Esophagus muscularis mucosa (tissue), 4 donors: Measurements from ENCODE around the gene RAMACL. TPM values are rescaled to one million over a fixed set of nuclear protein-coding genes. Genes with fewer than 3 reads are reported as not detected.
"Not testable (repeated sequence)": the region's sequence is repeated elsewhere in the genome, so short reads cannot be mapped to it uniquely, and the experiment has no call there.

ENCODE experiments used
- DNase-seq: peaks from one replicate; pipeline ENCODE4 v3.0.0-alpha.2; 2017; ENCODE audit errors: extremely low spot score
- H3K27ac ChIP-seq, 4 donors: fragments of 200-600 bp; sonication (generic); replicated peaks in 1 of 4; 1 replicate in 3 of 4; 2 replicates in 1 of 4; pipeline ENCODE4 v1.5.1; 2016 to 2019; ENCODE audit warnings: mild to moderate bottlenecking in 1 of 4
- H3K27me3 ChIP-seq, 4 donors: fragments of 200-600 bp; sonication (generic); one replicate each; pipeline versions ENCODE4 v1.5.1 to v1.6.0; 2016 to 2019
- H3K36me3 ChIP-seq, 4 donors: fragments of 200-600 bp; sonication (generic); one replicate each; pipeline ENCODE4 v1.5.1; 2016 to 2019
- H3K4me1 ChIP-seq, 4 donors: fragments of 200-600 bp; sonication (generic); one replicate each; pipeline ENCODE4 v1.5.1; 2016 to 2019
- H3K4me3 ChIP-seq, 4 donors: fragments of 200-600 bp; sonication (generic); 1 replicate in 2 of 4; 2 replicates in 2 of 4; pipeline ENCODE4 v1.5.1; 2016 to 2019; ENCODE audit warnings: mild to moderate bottlenecking in 4 of 4, moderate library complexity in 1 of 4
- H3K9me3 ChIP-seq, 4 donors: fragments of 200-600 bp; sonication (generic); 1 replicate in 3 of 4; 2 replicates in 1 of 4; pipeline ENCODE4 v1.5.1; 2016 to 2019
- EP300 ChIP-seq: sonication (generic); formaldehyde crosslinking; IDR thresholded peaks from one replicate; pipeline ENCODE4 v1.6.1; 2017; ENCODE audit warnings: antibody characterized with exemption
- POLR2A ChIP-seq: fragments of 450-650 bp; IDR thresholded peaks from one replicate; pipeline ENCODE4 v1.6.1; 2017; ENCODE audit warnings: antibody characterized with exemption, moderate library complexity, mild to moderate bottlenecking, low read depth
- POLR2AphosphoS5 ChIP-seq, 2 donors: sonication (generic); formaldehyde crosslinking; IDR thresholded peaks; one replicate each; pipeline ENCODE4 v1.6.1; 2017; ENCODE audit warnings: antibody characterized with exemption in 2 of 2
- WGBS: methylation state at CpG from one replicate; pipeline ENCODE4 v1.1.5; 2018; 5-methylcytosine and 5-hydroxymethylcytosine counted together
- intact Hi-C: fragments of 100-400 bp; cut with DNase I; formaldehyde crosslinking; loops from one replicate; pipeline ENCODE4 v1.15.1; 2023
- total RNA-seq, 4 donors: library from RNA; depleted of rRNA; stranded (reverse); fragments of >200 nt; gene quantifications; one replicate each; pipeline versions ENCODE4 v1.1.0 to v1.2.1, GENCODE V29; 2016
- TF ChIP-seq, protein P1 (sequence below), 3 experiments: fragments of 200-600 bp in 2 of 3; fragments of 450-650 bp in 1 of 3; sonication (generic) in 2 of 3; IDR thresholded peaks; one replicate each; pipeline ENCODE4 v1.5.1; 2017 to 2019; ENCODE audit warnings: antibody characterized with exemption in 3 of 3, mild to moderate bottlenecking in 2 of 3, moderate library complexity in 1 of 3

The RAMACL gene
- total RNA-seq, result 1 to 10 TPM; 1.2 to 2.9 (median 2.1) TPM

- WGBS, result 98% methylated on average over 9 of the region's 9 CpGs
- Histone ChIP-seq H3K36me3 (no peaks in the 10 kb centered on the region), H3K4me1 (peaks cover 21 to 55% (median 41%) of the 10 kb centered on the region in 4 donors), H3K27ac (no peak within 1 kb of the TSS), H3K9me3 (no peaks in the 10 kb centered on the region), H3K4me3 (no peak within 1 kb of the TSS), H3K27me3 (no peaks in the 10 kb centered on the region)
- DNase-seq, result no peak
- intact Hi-C loops, result no loop called here
- no peak for TF ChIP-seq EP300
- no peak for TF ChIP-seq POLR2A
- TF ChIP-seq, protein P1, sequence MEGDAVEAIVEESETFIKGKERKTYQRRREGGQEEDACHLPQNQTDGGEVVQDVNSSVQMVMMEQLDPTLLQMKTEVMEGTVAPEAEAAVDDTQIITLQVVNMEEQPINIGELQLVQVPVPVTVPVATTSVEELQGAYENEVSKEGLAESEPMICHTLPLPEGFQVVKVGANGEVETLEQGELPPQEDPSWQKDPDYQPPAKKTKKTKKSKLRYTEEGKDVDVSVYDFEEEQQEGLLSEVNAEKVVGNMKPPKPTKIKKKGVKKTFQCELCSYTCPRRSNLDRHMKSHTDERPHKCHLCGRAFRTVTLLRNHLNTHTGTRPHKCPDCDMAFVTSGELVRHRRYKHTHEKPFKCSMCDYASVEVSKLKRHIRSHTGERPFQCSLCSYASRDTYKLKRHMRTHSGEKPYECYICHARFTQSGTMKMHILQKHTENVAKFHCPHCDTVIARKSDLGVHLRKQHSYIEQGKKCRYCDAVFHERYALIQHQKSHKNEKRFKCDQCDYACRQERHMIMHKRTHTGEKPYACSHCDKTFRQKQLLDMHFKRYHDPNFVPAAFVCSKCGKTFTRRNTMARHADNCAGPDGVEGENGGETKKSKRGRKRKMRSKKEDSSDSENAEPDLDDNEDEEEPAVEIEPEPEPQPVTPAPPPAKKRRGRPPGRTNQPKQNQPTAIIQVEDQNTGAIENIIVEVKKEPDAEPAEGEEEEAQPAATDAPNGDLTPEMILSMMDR (IDR thresholded peaks at IDR 0.05), result no peak
- TF ChIP-seq POLR2AphosphoS5 (IDR thresholded peaks at IDR 0.05), result no peak
Measured at GRCh38 chr6:166586424-166587156, at the start of gene RAMACL. Gene RAMACL, minus strand, starts transcription at chr6:166586678. Its CDS starts 201 bp downstream, at chr6:166586477.

GRCh38 chr6:166635013-166635970, 48.8 kb upstream of the RAMACL start:
- Histone ChIP-seq H3K4me3 (no peak overlapping the region), H3K36me3 (no peaks in the 10 kb centered on the region), H3K27ac (no peak overlapping the region), H3K4me1 (peaks cover 18 to 33% (median 25%) of the 10 kb centered on the region in 4 donors), H3K27me3 (no peaks in the 10 kb centered on the region), H3K9me3 (no peaks in the 10 kb centered on the region)
- DNase-seq, result no peak
- TF ChIP-seq, protein P1 (IDR thresholded peaks at IDR 0.05), result no peak
- TF ChIP-seq POLR2AphosphoS5 (IDR thresholded peaks at IDR 0.05), result no peak
- intact Hi-C loops, result no loop called here
- 95% methylated on average over 16 of the region's 20 CpGs for WGBS

- H3K4me1 ChIP-seq, result peaks cover 11 to 28% (median 17%) of the 10 kb centered on the region in 4 donors
- 95% methylated on average over 4 of the region's 4 CpGs for WGBS
- intact Hi-C loops, result loop anchor here (5.0 kb wide), 1 partner anchor 53 kb away; no protein-coding TSS in a partner anchor
Measured at GRCh38 chr6:166634581-166634980, 48.1 kb upstream of the RAMACL start.

DNA sequence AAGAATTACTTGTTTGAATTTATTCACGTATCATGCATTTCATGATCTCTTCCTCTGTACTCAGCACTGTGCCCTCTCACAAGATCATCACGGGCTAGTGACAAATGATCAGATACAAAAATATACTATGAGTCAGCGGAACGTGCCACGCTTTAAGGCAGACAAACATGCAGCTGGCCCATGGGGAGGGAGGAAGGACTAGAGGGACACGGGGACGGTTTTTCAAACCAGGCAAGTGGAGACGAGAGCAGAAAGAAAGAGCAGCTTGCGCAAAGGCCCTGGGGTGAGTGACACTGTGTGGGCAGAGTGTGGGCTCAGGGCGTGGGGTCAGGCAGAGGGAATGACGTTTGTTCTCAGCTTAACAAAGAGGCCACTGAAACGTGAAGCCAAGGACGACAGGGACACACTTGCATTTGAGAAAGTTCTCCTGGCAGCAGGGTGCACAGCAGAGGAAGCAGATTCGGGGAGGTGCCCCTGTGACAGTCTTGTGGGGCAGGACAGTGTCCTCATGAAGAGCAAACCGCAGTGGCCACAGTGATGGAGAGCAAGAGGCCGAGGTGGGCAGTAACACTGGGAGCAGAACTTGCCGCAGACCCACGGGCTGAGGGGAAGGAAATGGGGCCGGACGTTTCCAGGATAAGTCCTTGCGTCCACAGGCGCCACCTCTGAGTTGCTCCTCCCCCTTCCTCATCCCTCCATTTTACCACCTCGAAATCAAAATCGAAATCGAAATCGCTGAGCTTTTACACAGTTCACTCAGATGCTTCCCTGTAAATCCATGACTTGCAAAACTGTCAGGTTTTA, 47.5 kb upstream of the RAMACL start:
- TF ChIP-seq EP300 (no peak), POLR2AphosphoS5 (IDR thresholded peaks at IDR 0.05) (peak in 1 of 2 donors; percentile 25), POLR2A (no peak)
- TF ChIP-seq, protein P1 (IDR thresholded peaks at IDR 0.05), result no peak
- intact Hi-C loops, result loop anchor here (5.0 kb wide), 1 partner anchor 53 kb away; no protein-coding TSS in a partner anchor
- H3K27me3 ChIP-seq, result no peaks in the 10 kb centered on the region
- H3K4me3 ChIP-seq, result no peak overlapping the region
- no peak for DNase-seq
- H3K36me3 ChIP-seq, result no peaks in the 10 kb centered on the region
- no peaks in the 10 kb centered on the region for H3K9me3 ChIP-seq
- peaks cover 14 to 28% (median 17%) of the 10 kb centered on the region in 4 donors for H3K4me1 ChIP-seq
- 73% methylated on average over 26 of the region's 26 CpGs for WGBS
- H3K27ac ChIP-seq, result no peak overlapping the region

More at GRCh38 chr6:166634581-166634980, 48.1 kb upstream of the RAMACL start:
- not testable (repeated sequence) for H3K36me3 ChIP-seq, DNase-seq, H3K27ac ChIP-seq, H3K4me3 ChIP-seq, H3K9me3 ChIP-seq, H3K27me3 ChIP-seq
